ENCODE results near the gene SSRP1.

Gene SSRP1

GRCh38 chr11:57313071-57313787 lies 22.5 kb downstream of the SSRP1 start:
- no peak for DNase-seq

GRCh38 chr11:57312511-57313021 lies 23.1 kb downstream of the SSRP1 start:
- DNase-seq = no peak

GRCh38 chr11:57311109-57311936 lies 24.4 kb downstream of the SSRP1 start:
- DNase-seq = peak; percentile 68 to 71

GRCh38 chr11:57310630-57311086 lies 25.0 kb downstream of the SSRP1 start:
- no peak for DNase-seq

GRCh38 chr11:57310091-57310490 lies 25.6 kb downstream of the SSRP1 start:
- no peak for DNase-seq

- DNase-seq = no peak
Measured at GRCh38 chr11:57309106-57310059, 26.3 kb downstream of the SSRP1 start.

- no peak for DNase-seq
Measured at GRCh38 chr11:57308426-57309060, 27.1 kb downstream of the SSRP1 start.

- no peak for DNase-seq
Measured at GRCh38 chr11:57307666-57308270, 27.9 kb downstream of the SSRP1 start.

GRCh38 chr11:57306940-57307565 lies 28.6 kb downstream of the SSRP1 start:
- no peak for DNase-seq

GRCh38 chr11:57306161-57306876 lies 29.4 kb downstream of the SSRP1 start:
- DNase-seq = no peak

- no peak for DNase-seq
Measured at GRCh38 chr11:57305523-57305922, 30.2 kb downstream of the SSRP1 start.

- no peak for DNase-seq
Measured at GRCh38 chr11:57303990-57304579, 31.6 kb downstream of the SSRP1 start.

GRCh38 chr11:57303280-57303989 lies 32.3 kb downstream of the SSRP1 start:
- no peak for DNase-seq

- DNase-seq = no peak
Measured at GRCh38 chr11:57302489-57302888, 33.2 kb downstream of the SSRP1 start.

- DNase-seq = no peak
Measured at GRCh38 chr11:57301711-57302423, 33.8 kb downstream of the SSRP1 start.

GRCh38 chr11:57300785-57301184 lies 34.9 kb downstream of the SSRP1 start:
- no peak for DNase-seq

GRCh38 chr11:57299150-57299737 lies 36.4 kb downstream of the SSRP1 start:
- DNase-seq = no peak

GRCh38 chr11:57297221-57297620 lies 38.5 kb downstream of the SSRP1 start:
- no peak for DNase-seq

Data from AML-193 (cell line).